ENCODE results near the gene GGN. TPM values are rescaled to one million over a fixed set of nuclear protein-coding genes. Genes with fewer than 3 reads are reported as not detected.

The GGN gene
- total and polyA plus RNA-seq, 4 donors = 0.28 to 1.9 (median 1.3) TPM; not detected in 1

DNA sequence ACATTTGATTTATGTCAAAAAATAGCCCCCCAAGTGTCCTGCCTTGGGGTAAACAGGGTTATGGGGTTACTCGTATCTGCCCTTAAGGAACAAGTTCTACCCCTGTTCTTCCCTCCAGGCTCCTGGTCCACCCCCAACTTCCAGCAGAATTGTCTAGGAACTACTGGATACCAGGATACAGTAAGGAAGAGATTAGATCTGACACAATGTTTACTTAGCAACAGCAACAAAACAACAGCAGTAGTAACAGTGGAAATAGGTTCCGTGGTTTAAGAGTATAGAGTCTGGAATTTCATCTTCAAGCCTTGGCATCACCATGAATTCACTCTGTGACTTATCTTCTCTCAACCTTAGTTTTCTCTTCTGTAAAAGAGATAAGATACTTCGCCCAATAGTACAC, 13.3 kb upstream of the GGN start:
- WGBS (ENCODE audit: insufficient coverage) = no CpG with 5 or more reads among the region's 3 CpGs
- peaks cover 17% of the 10 kb centered on the region for H3K4me1 ChIP-seq (ENCODE audit: control insufficient read depth, insufficient read depth, low read length)
- peaks cover 16% of the 10 kb centered on the region for H3K36me3 ChIP-seq (ENCODE audit: control insufficient read depth, insufficient read depth, low read length)
- peaks cover 8% of the 10 kb centered on the region for H3K27me3 ChIP-seq (ENCODE audit: control insufficient read depth, insufficient read depth, low read length)
- no peaks in the 10 kb centered on the region for H3K9me3 ChIP-seq (ENCODE audit: control insufficient read depth, insufficient read depth, low read length)
- DNase-seq (ENCODE audit: low read depth in 4 of 6, low spot score in 6 of 6) = no peak
- H3K4me3 ChIP-seq (ENCODE audit: low read depth, low read length) = no peak overlapping the region
- no peak overlapping the region for H3K27ac ChIP-seq (ENCODE audit: low read depth, low read length)

DNA sequence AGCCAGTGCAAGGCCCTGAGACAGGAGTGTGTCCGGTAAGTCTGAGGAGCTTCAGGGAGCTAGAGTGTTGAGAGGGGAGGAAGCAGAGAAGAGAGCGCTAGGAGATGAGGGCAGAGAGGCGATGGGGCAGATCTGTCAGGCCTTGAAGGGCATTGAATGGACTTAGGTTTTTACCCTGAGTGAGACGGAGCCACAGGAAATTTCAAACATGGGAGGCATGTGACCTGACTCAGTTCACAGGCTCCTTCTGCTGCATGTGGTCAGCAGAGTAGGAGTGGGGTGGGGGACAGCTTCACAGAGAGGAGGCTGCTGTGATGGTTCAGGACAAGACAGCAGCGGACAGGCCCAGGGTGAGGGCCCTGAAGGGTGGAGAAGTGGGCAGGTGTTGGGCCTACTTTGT, 12.5 kb upstream of the GGN start:
- Histone ChIP-seq H3K9me3 (ENCODE audit: control insufficient read depth, insufficient read depth, low read length) (no peaks in the 10 kb centered on the region), H3K4me1 (ENCODE audit: control insufficient read depth, insufficient read depth, low read length) (peaks cover 17% of the 10 kb centered on the region), H3K36me3 (ENCODE audit: control insufficient read depth, insufficient read depth, low read length) (peaks cover 14% of the 10 kb centered on the region), H3K4me3 (ENCODE audit: low read depth, low read length) (no peak overlapping the region), H3K27ac (ENCODE audit: low read depth, low read length) (no peak overlapping the region), H3K27me3 (ENCODE audit: control insufficient read depth, insufficient read depth, low read length) (peaks cover 8% of the 10 kb centered on the region)
- no peak for DNase-seq (ENCODE audit: low read depth in 4 of 6, low spot score in 6 of 6)
- 51% methylated on average over 5 of the region's 5 CpGs for WGBS (ENCODE audit: insufficient coverage)

DNA sequence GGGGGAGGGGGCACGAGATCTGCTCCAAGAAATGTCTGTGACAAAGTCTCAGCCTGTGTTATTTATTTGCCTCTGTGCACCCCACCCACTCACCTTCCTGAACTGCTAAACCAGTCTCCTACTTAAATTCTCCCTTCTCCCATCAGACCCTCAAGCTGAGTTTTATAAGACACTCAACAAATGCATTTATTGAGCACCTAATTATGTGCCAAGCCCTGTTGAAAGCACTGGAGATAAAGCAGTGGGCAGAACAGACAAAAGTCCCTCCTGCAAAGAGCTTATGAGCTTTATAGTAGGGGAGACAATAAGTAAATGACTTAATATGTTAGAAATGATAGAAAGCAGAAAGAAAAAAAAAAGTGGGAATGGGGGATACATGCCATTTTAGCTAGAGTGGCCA, 11.7 kb upstream of the GGN start:
- no peaks in the 10 kb centered on the region for H3K9me3 ChIP-seq (ENCODE audit: control insufficient read depth, insufficient read depth, low read length)
- H3K4me3 ChIP-seq (ENCODE audit: low read depth, low read length) = no peak overlapping the region
- peaks cover 14% of the 10 kb centered on the region for H3K27me3 ChIP-seq (ENCODE audit: control insufficient read depth, insufficient read depth, low read length)
- no peak overlapping the region for H3K27ac ChIP-seq (ENCODE audit: low read depth, low read length)
- peaks cover 16% of the 10 kb centered on the region for H3K4me1 ChIP-seq (ENCODE audit: control insufficient read depth, insufficient read depth, low read length)
- DNase-seq (ENCODE audit: low read depth in 4 of 6, low spot score in 6 of 6) = no peak
- WGBS (ENCODE audit: insufficient coverage) = 100% methylated on average over 1 of the region's 1 CpG
- peaks cover 10% of the 10 kb centered on the region for H3K36me3 ChIP-seq (ENCODE audit: control insufficient read depth, insufficient read depth, low read length)

DNA sequence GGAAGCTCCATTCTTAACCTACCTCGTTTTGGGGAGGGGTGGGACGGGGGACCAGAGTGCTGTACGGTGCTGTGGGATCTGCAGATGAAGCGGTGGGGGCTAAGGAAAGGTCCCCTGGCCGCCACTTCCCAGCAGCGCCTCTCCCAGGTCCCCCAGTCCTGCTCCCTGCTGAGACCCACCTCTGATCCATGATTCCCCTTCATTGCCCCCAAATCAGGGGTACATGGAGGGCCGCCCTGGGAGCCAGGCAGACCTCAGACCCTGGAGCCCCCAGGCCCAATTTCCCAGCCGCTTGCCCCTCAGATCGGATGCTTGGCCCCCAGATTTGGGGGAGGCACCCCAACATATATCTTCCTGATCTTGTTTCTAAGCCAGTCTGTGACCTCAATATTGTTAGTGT, 11.2 kb upstream of the GGN start:
- DNase-seq (ENCODE audit: low read depth in 4 of 6, low spot score in 6 of 6) = no peak
- Histone ChIP-seq H3K27me3 (ENCODE audit: control insufficient read depth, insufficient read depth, low read length) (peaks cover 19% of the 10 kb centered on the region), H3K36me3 (ENCODE audit: control insufficient read depth, insufficient read depth, low read length) (peaks cover 13% of the 10 kb centered on the region), H3K4me3 (ENCODE audit: low read depth, low read length) (no peak overlapping the region), H3K27ac (ENCODE audit: low read depth, low read length) (no peak overlapping the region), H3K4me1 (ENCODE audit: control insufficient read depth, insufficient read depth, low read length) (peaks cover 15% of the 10 kb centered on the region), H3K9me3 (ENCODE audit: control insufficient read depth, insufficient read depth, low read length) (no peaks in the 10 kb centered on the region)
- WGBS (ENCODE audit: insufficient coverage) = 77% methylated on average over 6 of the region's 9 CpGs

DNA sequence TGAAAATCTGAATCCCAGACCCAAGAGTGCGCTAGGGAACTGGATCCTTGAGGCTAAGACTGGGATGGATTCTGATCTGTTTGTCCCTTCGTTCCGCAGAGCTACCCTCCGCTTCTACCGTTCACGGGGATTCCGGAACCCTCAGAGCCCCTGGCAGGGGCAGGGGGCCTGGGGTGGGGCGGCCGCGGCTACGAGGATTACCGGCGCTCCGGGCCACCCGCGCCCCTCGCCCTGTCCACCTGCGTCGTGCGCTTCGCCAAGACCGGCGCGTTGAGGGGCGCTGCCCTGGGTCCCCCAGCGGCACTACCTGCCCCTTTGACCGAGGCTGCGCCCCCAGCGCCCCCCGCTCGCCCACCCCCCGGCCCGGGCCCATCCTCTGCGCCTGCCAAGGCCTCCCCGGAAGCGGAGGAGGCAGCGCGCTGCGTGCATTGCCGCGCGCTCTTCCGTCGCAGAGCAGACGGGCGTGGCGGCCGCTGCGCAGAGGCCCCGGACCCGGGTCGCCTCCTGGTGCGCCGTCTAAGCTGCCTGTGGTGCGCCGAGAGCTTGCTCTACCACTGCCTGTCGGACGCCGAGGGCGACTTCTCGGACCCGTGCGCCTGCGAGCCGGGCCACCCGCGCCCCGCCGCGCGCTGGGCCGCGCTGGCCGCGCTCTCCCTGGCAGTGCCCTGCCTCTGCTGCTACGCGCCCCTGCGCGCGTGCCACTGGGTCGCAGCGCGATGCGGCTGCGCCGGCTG, 7.7 kb upstream of the GGN start:
- Histone ChIP-seq H3K36me3 (ENCODE audit: control insufficient read depth, insufficient read depth, low read length) (peaks cover 23% of the 10 kb centered on the region), H3K27me3 (ENCODE audit: control insufficient read depth, insufficient read depth, low read length) (peaks cover 28% of the 10 kb centered on the region), H3K27ac (ENCODE audit: low read depth, low read length) (no peak overlapping the region), H3K4me3 (ENCODE audit: low read depth, low read length) (no peak overlapping the region), H3K9me3 (ENCODE audit: control insufficient read depth, insufficient read depth, low read length) (no peaks in the 10 kb centered on the region), H3K4me1 (ENCODE audit: control insufficient read depth, insufficient read depth, low read length) (peaks cover 5% of the 10 kb centered on the region)
- WGBS (ENCODE audit: insufficient coverage) = 28% methylated on average over 86 of the region's 86 CpGs
- no peak for DNase-seq (ENCODE audit: low read depth in 4 of 6, low spot score in 6 of 6)

DNA sequence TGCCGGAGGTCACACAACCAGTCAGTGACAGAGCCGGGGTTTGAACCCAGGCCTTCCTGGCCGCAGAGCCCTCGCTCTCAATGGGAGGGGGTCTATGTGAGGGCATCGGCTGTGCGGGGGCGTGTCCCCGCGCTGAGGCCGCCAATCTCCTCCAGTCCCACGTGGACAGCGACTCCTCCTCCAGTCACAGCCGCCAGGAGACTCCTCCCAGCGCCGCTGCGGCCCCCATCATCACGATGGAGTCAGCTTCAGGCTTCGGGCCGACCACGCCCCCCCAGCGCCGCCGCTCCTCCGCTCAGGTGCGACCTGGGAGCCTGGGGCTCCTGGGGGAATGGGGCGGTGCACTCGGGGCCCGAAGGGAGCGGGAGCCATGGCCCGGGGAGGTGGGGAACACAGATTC, 6.7 kb upstream of the GGN start:
- Histone ChIP-seq H3K27ac (ENCODE audit: low read depth, low read length) (no peak overlapping the region), H3K27me3 (ENCODE audit: control insufficient read depth, insufficient read depth, low read length) (peaks cover 28% of the 10 kb centered on the region), H3K9me3 (ENCODE audit: control insufficient read depth, insufficient read depth, low read length) (no peaks in the 10 kb centered on the region), H3K4me1 (ENCODE audit: control insufficient read depth, insufficient read depth, low read length) (peaks cover 12% of the 10 kb centered on the region), H3K36me3 (ENCODE audit: control insufficient read depth, insufficient read depth, low read length) (peaks cover 25% of the 10 kb centered on the region), H3K4me3 (ENCODE audit: low read depth, low read length) (no peak overlapping the region)
- WGBS (ENCODE audit: insufficient coverage) = 17% methylated on average over 30 of the region's 30 CpGs
- no peak for DNase-seq (ENCODE audit: low read depth in 4 of 6, low spot score in 6 of 6)

DNA sequence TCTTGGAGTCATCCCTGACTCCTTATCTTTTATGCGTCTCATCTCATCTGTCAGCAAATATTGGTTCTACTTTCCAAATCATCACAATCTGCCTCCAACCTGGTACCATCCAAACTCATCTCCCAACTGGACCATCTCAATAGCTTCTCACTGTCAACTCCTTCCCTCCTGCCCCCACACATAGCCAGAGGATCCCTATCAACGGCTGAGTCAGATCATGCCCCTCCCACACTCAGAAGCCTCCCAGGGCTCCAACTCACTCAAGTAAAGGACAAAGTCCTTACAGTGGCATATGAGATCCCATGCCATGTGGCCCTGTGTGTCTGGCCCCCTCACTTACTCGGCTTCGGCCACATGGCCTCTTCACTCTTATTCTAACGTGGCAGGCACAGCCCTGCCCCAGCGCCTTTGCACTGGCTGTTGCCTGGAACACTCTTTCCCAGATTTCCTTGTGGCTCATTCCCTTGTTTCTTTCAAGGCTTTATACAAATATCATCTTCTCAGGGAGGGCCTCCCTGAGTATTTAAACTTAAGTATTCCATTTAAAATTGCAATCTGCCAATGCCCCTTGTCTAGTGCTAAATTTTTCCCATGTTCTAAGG, 5.0 kb upstream of the GGN start:
- Histone ChIP-seq H3K4me1 (ENCODE audit: control insufficient read depth, insufficient read depth, low read length) (peaks cover 27% of the 10 kb centered on the region), H3K4me3 (ENCODE audit: low read depth, low read length) (no peak overlapping the region), H3K9me3 (ENCODE audit: control insufficient read depth, insufficient read depth, low read length) (no peaks in the 10 kb centered on the region), H3K27ac (ENCODE audit: low read depth, low read length) (no peak overlapping the region), H3K27me3 (ENCODE audit: control insufficient read depth, insufficient read depth, low read length) (peaks cover 32% of the 10 kb centered on the region), H3K36me3 (ENCODE audit: control insufficient read depth, insufficient read depth, low read length) (peaks cover 25% of the 10 kb centered on the region)
- DNase-seq (ENCODE audit: low read depth in 4 of 6, low spot score in 6 of 6) = no peak
- WGBS (ENCODE audit: insufficient coverage) = 82% methylated on average over 6 of the region's 6 CpGs

DNA sequence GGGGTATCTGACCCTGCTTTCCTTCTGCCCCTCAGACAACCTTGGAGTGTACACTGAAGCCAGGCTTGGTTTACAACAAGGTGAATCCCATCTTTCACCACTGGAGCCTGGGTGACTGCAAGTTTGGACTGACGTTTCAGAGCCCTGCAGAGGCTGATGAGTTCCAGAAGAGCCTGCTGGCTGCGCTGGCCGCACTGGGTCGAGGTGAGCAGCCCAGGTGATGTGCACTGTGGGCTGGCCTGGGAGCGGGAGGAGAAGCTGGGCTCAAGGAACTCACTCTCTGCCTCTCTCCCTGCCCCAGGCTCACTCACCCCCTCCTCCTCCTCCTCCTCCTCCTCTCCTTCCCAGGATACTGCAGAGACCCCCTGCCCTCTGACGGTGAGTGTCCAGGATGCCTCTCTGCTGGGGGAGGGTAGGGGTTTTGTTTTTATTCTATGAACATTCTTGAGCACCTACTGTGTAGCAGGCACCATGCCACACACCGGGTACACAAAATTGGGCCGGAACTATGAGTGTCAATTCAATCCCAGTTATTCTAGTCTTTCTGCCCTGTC, 4.2 kb upstream of the GGN start:
- Histone ChIP-seq H3K27me3 (ENCODE audit: control insufficient read depth, insufficient read depth, low read length) (peaks cover 30% of the 10 kb centered on the region), H3K4me3 (ENCODE audit: low read depth, low read length) (no peak overlapping the region), H3K9me3 (ENCODE audit: control insufficient read depth, insufficient read depth, low read length) (no peaks in the 10 kb centered on the region), H3K27ac (ENCODE audit: low read depth, low read length) (no peak overlapping the region), H3K36me3 (ENCODE audit: control insufficient read depth, insufficient read depth, low read length) (peaks cover 25% of the 10 kb centered on the region), H3K4me1 (ENCODE audit: control insufficient read depth, insufficient read depth, low read length) (peaks cover 35% of the 10 kb centered on the region)
- WGBS (ENCODE audit: insufficient coverage) = 62% methylated on average over 4 of the region's 8 CpGs
- DNase-seq (ENCODE audit: low read depth in 4 of 6, low spot score in 6 of 6) = no peak

DNA sequence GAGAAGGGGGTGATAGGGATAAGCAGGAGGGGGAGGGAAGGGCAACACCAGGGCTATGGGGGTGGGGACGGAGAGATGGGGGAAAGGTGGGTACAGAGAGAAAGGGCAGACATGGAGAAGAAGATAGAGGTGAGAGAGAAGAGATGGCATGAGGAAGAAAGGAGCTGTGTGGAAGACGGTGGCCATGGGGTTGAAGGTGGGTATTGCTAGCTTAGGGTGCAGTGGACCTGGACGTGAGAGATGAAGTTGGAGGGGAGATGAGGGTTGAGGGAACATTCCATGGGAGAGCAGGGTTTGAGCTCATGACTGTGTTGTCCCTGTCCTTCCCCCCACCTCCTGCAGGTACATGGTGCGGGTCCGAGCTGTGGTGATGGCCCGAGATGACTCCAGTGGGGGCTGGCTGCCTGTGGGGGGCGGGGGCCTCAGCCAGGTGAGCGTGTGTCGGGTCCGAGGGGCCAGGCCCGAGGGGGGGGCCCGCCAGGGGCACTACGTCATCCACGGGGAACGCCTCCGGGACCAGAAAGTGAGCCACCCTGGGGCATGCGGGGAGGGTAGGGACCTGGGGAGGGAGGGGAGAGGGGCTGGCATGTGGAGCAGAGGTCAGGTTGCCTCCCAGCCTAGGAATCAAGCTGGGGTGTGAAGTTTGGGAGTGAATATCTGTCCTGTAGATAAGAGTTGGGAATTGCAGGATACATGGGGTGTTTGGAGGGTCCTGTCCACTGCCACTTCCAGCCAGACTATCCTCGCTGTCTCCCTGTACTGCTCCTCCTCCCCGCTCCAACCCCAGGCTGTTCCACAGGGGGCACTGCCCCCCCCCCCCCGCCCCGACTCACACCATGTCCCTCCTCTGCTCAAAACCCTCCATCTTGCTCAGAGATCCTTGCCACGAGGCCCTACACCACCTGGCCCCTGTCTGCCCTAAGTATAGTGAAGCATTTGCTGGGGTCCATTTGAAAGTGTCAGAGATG, 2.4 kb upstream of the GGN start:
- H3K27ac ChIP-seq (ENCODE audit: low read depth, low read length) = no peak overlapping the region
- peaks cover 37% of the 10 kb centered on the region for H3K27me3 ChIP-seq (ENCODE audit: control insufficient read depth, insufficient read depth, low read length)
- H3K4me1 ChIP-seq (ENCODE audit: control insufficient read depth, insufficient read depth, low read length) = peaks cover 46% of the 10 kb centered on the region
- H3K9me3 ChIP-seq (ENCODE audit: control insufficient read depth, insufficient read depth, low read length) = no peaks in the 10 kb centered on the region
- peaks cover 34% of the 10 kb centered on the region for H3K36me3 ChIP-seq (ENCODE audit: control insufficient read depth, insufficient read depth, low read length)
- 32% methylated on average over 17 of the region's 22 CpGs for WGBS (ENCODE audit: insufficient coverage)
- no peak overlapping the region for H3K4me3 ChIP-seq (ENCODE audit: low read depth, low read length)
- no peak for DNase-seq (ENCODE audit: low read depth in 4 of 6, low spot score in 6 of 6)
